PC-9 (cell line): Measurements from ENCODE around the gene ZFX. TPM values are rescaled to one million over a fixed set of nuclear protein-coding genes. Genes with fewer than 3 reads are reported as not detected.

Source experiments
- BruUV-seq: library from RNA; stranded (reverse); fragments of 400-500 nt; replicated peaks from 2 replicates; lab custom pipeline; 2021; lab: Mats Ljungman, UMichigan
- CTCF ChIA-PET: fragments of 300-600 bp; sonication (Branson Sonifier 250); formaldehyde crosslinking; loops from one replicate; lab custom pipeline; 2022; ENCODE audit warnings: antibody characterized with exemption; lab: Charles Lee
- POLR2A ChIA-PET: fragments of 300-600 bp; sonication (Branson Sonifier 250); formaldehyde crosslinking; loops from one replicate; lab custom pipeline; 2022; ENCODE audit warnings: antibody characterized with exemption; ENCODE audit not compliant: unreplicated experiment; lab: Charles Lee
- DNase-seq, 2 experiments: peaks; one replicate each; pipeline versions ENCODE4 v3.0.0 to v3.0.0-alpha.2; 2015 to 2022; ENCODE audit warnings: mixed read lengths in 1 of 2
- H2AFZ ChIP-seq: fragments of 200-600 bp; sonication (generic); 2 replicates; pipeline ENCODE4 v1.8.1; 2017; ENCODE audit warnings: antibody characterized with exemption
- H3F3A ChIP-seq: fragments of 200-600 bp; sonication (generic); 2 replicates; pipeline ENCODE4 v1.8.1; 2017; ENCODE audit warnings: antibody characterized with exemption, mild to moderate bottlenecking, low read depth; ENCODE audit not compliant: insufficient read depth
- H3K27ac ChIP-seq: fragments of 200-600 bp; sonication (generic); 2 replicates; pipeline ENCODE4 v1.6.1; 2016; ENCODE audit warnings: mixed run types
- H3K27me3 ChIP-seq: fragments of 200-600 bp; sonication (generic); 2 replicates; pipeline ENCODE4 v1.6.1; 2016; ENCODE audit warnings: low read depth, mixed run types; ENCODE audit not compliant: insufficient read depth
- H3K36me3 ChIP-seq: fragments of 200-600 bp; sonication (generic); 2 replicates; pipeline ENCODE4 v1.6.1; 2016; ENCODE audit warnings: low read depth, mixed run types
- H3K4me1 ChIP-seq: fragments of 200-600 bp; sonication (generic); replicated peaks from 2 replicates; pipeline ENCODE4 v1.6.1; 2016; ENCODE audit warnings: mixed run types; ENCODE audit not compliant: insufficient read depth
- H3K4me2 ChIP-seq: fragments of 200-600 bp; sonication (generic); 2 replicates; pipeline ENCODE4 v1.6.1; 2017; ENCODE audit warnings: mixed run types
- H3K4me3 ChIP-seq: fragments of 200-600 bp; sonication (generic); 2 replicates; pipeline ENCODE4 v1.6.1; 2016; ENCODE audit warnings: mixed run types
- H3K79me2 ChIP-seq: fragments of 200-600 bp; sonication (generic); 2 replicates; pipeline ENCODE4 v1.6.1; 2017; ENCODE audit warnings: low read depth, mixed run types
- H3K9me2 ChIP-seq: fragments of 200-600 bp; sonication (generic); 2 replicates; pipeline ENCODE4 v1.8.1; 2017; ENCODE audit warnings: mild to moderate bottlenecking; ENCODE audit not compliant: insufficient read depth
- H3K9me3 ChIP-seq: fragments of 200-600 bp; sonication (generic); 2 replicates; pipeline ENCODE4 v1.8.1; 2016; ENCODE audit warnings: low read depth; ENCODE audit not compliant: insufficient read depth
- H4K20me1 ChIP-seq: fragments of 200-600 bp; sonication (generic); 2 replicates; pipeline ENCODE4 v1.8.1; 2017; ENCODE audit not compliant: insufficient read depth
- EZH2 ChIP-seq: fragments of 200-600 bp; sonication (generic); IDR thresholded peaks from 2 replicates; pipeline ENCODE4 v1.8.0; 2017; ENCODE audit warnings: antibody characterized with exemption, low read depth
- intact Hi-C: fragments of 100-400 bp; cut with micrococcal nuclease; formaldehyde crosslinking; loops from one replicate; pipeline ENCODE4 v1.10.0; 2022; ENCODE audit not compliant: unreplicated experiment
- total RNA-seq: library from RNA; stranded (reverse); gene quantifications from 2 replicates; pipeline ENCODE4 v1.2.3, GENCODE V29; 2021
- TF ChIP-seq, protein P1 (sequence below): fragments of 200-600 bp; sonication (generic); conservative IDR thresholded peaks from 2 replicates; pipeline ENCODE4 v1.6.1; 2017; ENCODE audit warnings: mixed run types, antibody characterized with exemption, mild to moderate bottlenecking, moderate library complexity

Gene ZFX
- total RNA-seq, 1 experiment from 2014 or later = 39.6 TPM

GRCh38 chrX:24216037-24216436 lies 66.5 kb downstream of the ZFX start:
- peaks cover 4% of the 10 kb centered on the region; the same call in 1 of the 2 replicates for H4K20me1 ChIP-seq
- H3F3A ChIP-seq = peaks cover 5% of the 10 kb centered on the region; the same call in 1 of the 2 replicates
- TF ChIP-seq EZH2 = no peak
- TF ChIP-seq, protein P1, sequence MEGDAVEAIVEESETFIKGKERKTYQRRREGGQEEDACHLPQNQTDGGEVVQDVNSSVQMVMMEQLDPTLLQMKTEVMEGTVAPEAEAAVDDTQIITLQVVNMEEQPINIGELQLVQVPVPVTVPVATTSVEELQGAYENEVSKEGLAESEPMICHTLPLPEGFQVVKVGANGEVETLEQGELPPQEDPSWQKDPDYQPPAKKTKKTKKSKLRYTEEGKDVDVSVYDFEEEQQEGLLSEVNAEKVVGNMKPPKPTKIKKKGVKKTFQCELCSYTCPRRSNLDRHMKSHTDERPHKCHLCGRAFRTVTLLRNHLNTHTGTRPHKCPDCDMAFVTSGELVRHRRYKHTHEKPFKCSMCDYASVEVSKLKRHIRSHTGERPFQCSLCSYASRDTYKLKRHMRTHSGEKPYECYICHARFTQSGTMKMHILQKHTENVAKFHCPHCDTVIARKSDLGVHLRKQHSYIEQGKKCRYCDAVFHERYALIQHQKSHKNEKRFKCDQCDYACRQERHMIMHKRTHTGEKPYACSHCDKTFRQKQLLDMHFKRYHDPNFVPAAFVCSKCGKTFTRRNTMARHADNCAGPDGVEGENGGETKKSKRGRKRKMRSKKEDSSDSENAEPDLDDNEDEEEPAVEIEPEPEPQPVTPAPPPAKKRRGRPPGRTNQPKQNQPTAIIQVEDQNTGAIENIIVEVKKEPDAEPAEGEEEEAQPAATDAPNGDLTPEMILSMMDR = no peak
- intact Hi-C loops = no loop called here
- ChIA-PET POLR2A (no interaction called here), CTCF (no interaction called here)
- no peak overlapping the region for H2AFZ ChIP-seq
- DNase-seq = no peak
- BruUV-seq = no TSS peak
- no peaks in the 10 kb centered on the region for H3K4me1 ChIP-seq
- H3K9me3 ChIP-seq = no peaks in the 10 kb centered on the region
- no peaks in the 10 kb centered on the region for H3K9me2 ChIP-seq
- H3K4me3 ChIP-seq = no peak overlapping the region
- H3K27ac ChIP-seq = no peak overlapping the region
- no peaks in the 10 kb centered on the region for H3K27me3 ChIP-seq
- H3K4me2 ChIP-seq = no peak overlapping the region
- H3K79me2 ChIP-seq = no peaks in the 10 kb centered on the region
- peaks cover 6% of the 10 kb centered on the region; the same call in 1 of the 2 replicates for H3K36me3 ChIP-seq

DNA sequence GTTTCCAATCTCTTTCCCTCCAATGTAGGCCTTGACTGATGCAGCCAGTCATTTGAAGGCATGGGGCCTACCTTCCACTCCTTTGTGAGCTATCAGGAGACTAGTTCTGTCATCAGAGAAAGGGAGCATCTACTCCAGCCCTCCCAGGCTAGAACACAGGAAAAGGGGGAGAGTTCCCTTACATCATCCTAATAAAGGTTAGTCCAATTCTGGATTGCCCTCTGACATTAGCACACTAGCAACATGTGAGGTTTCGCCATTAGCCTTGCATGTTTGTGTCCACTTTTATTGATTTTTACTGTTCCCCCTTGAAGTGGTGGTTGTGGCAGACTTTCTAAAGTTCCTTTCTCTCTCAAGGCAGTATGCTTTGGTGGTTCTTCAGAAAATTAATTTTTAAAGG lies 67.3 kb downstream of the ZFX start:
- Histone ChIP-seq H3K27me3 (no peaks in the 10 kb centered on the region), H3K27ac (no peak overlapping the region), H3K4me1 (no peaks in the 10 kb centered on the region), H2AFZ (no peak overlapping the region), H3K36me3 (peaks cover 3% of the 10 kb centered on the region; the same call in 1 of the 2 replicates), H3K4me2 (no peak overlapping the region), H4K20me1 (peaks cover 4% of the 10 kb centered on the region; the same call in 1 of the 2 replicates), H3K9me2 (no peaks in the 10 kb centered on the region), H3F3A (peaks cover 5% of the 10 kb centered on the region; the same call in 1 of the 2 replicates), H3K79me2 (no peaks in the 10 kb centered on the region), H3K4me3 (no peak overlapping the region), H3K9me3 (no peaks in the 10 kb centered on the region)
- intact Hi-C loops = no loop called here
- POLR2A ChIA-PET = no interaction called here
- CTCF ChIA-PET = no interaction called here
- no TSS peak for BruUV-seq
- no peak for DNase-seq
- TF ChIP-seq, protein P1 = no peak
- TF ChIP-seq EZH2 = no peak

GRCh38 chrX:24219320-24219719 lies 69.8 kb downstream of the ZFX start:
- Histone ChIP-seq H3K4me1 (no peaks in the 10 kb centered on the region), H3K9me2 (no peaks in the 10 kb centered on the region), H3K9me3 (no peaks in the 10 kb centered on the region), H2AFZ (no peak overlapping the region), H3K4me3 (no peak overlapping the region), H3F3A (no peaks in the 10 kb centered on the region), H3K27me3 (no peaks in the 10 kb centered on the region), H3K27ac (no peak overlapping the region), H3K36me3 (no peaks in the 10 kb centered on the region), H3K4me2 (no peak overlapping the region), H4K20me1 (no peaks in the 10 kb centered on the region), H3K79me2 (no peaks in the 10 kb centered on the region)
- BruUV-seq = no TSS peak
- POLR2A ChIA-PET = no interaction called here
- intact Hi-C loops = no loop called here
- no peak for DNase-seq
- TF ChIP-seq, protein P1 = no peak
- TF ChIP-seq EZH2 = no peak
- CTCF ChIA-PET = no interaction called here
